Activated CD8-positive, alpha-beta T cell treated with anti-CD3 and anti-CD28 coated beads for 36 hours (primary cell): Measurements from ENCODE around the gene MATN1. TPM values are rescaled to one million over a fixed set of nuclear protein-coding genes. Genes with fewer than 3 reads are reported as not detected.

ENCODE experiments used
- ATAC-seq: fragments of 200-7000 bp; cut with Tn5 transposase; one replicate; pipeline ENCODE4 v1.10.0; 2021; ENCODE audit warnings: mild to moderate bottlenecking, moderate library complexity
- CTCF ChIA-PET: fragments of 350-600 bp; sonication (Branson Sonifier 250); formaldehyde crosslinking; loops from one replicate; lab custom pipeline; 2021; ENCODE audit warnings: antibody characterized with exemption; lab: Charles Lee
- POLR2A ChIA-PET: fragments of 350-600 bp; sonication (Branson Sonifier 250); formaldehyde crosslinking; loops from one replicate; lab custom pipeline; 2021; ENCODE audit warnings: antibody characterized with exemption; lab: Charles Lee
- DNase-seq: peaks from one replicate; pipeline ENCODE4 v3.0.0-alpha.2; 2020
- H3K27ac Mint-ChIP-seq: one replicate; pipeline ENCODE4 v1.8.0; 2021; ENCODE audit warnings: mild to moderate bottlenecking, mixed read lengths
- H3K27me3 Mint-ChIP-seq: one replicate; pipeline ENCODE4 v1.8.0; 2021; ENCODE audit warnings: mixed read lengths
- H3K36me3 Mint-ChIP-seq: one replicate; pipeline ENCODE4 v1.8.0; 2021; ENCODE audit warnings: low read depth, mixed read lengths
- H3K4me1 Mint-ChIP-seq: one replicate; pipeline ENCODE4 v1.8.0; 2021; ENCODE audit warnings: low read depth, mixed read lengths
- H3K4me3 Mint-ChIP-seq: one replicate; pipeline ENCODE4 v1.8.0; 2021; ENCODE audit warnings: mild to moderate bottlenecking, moderate library complexity, mixed read lengths
- H3K9me3 Mint-ChIP-seq: one replicate; pipeline ENCODE4 v1.8.0; 2021; ENCODE audit warnings: mixed read lengths
- CTCF ChIP-seq: fragments of 200-600 bp; IDR thresholded peaks from one replicate; pipeline ENCODE4 v1.8.0; 2022; ENCODE audit warnings: antibody characterized with exemption, mild to moderate bottlenecking
- intact Hi-C: fragments of 100-400 bp; cut with micrococcal nuclease; formaldehyde crosslinking; loops from one replicate; pipeline ENCODE4 v1.10.0; 2022
- total RNA-seq, 2 experiments: library from RNA; stranded (reverse); gene quantifications; one replicate each; pipeline ENCODE4 v1.2.3, GENCODE V29; 2021

Gene MATN1
- total RNA-seq, 2 experiments from 2014 or later = 0.45 to 1.4 TPM

GRCh38 chr1:30749691-30750583 is 26.6 kb upstream of the MATN1 start:
- TF ChIP-seq CTCF = no peak
- DNase-seq = peak; percentile 86
- peak; percentile 53 for ATAC-seq
- peak overlapping the region; percentile 87 for H3K4me3 Mint-ChIP-seq
- intact Hi-C loops = no loop called here
- peak overlapping the region; percentile 98 for H3K27ac Mint-ChIP-seq
- peaks cover 96% of the 10 kb centered on the region for H3K4me1 Mint-ChIP-seq
- CTCF ChIA-PET = interaction anchor here (0.9 to 15.2 kb wide), 3 partner anchors 26 to 30 kb away, joined by 3 to 186 read pairs (median 23); no protein-coding TSS in a partner anchor
- POLR2A ChIA-PET = interaction anchor here (0.9 to 36.3 kb wide), 4 partner anchors 9 to 31 kb away, joined by 3 to 671 read pairs (median 342); partner anchors contain the start of genes LAPTM5 and MATN1
- H3K9me3 Mint-ChIP-seq = no peaks in the 10 kb centered on the region
- no peaks in the 10 kb centered on the region for H3K27me3 Mint-ChIP-seq
- peaks cover 75% of the 10 kb centered on the region for H3K36me3 Mint-ChIP-seq

- H3K4me3 Mint-ChIP-seq = peak overlapping the region; percentile 87
- DNase-seq (peak; percentile 59), ATAC-seq (peak; percentile 14)
- no peaks in the 10 kb centered on the region for H3K9me3 Mint-ChIP-seq
- no peaks in the 10 kb centered on the region for H3K27me3 Mint-ChIP-seq
- POLR2A ChIA-PET = interaction anchor here (0.9 to 36.3 kb wide), 5 partner anchors 8 to 33 kb away, joined by 3 to 671 read pairs (median 13); partner anchors contain the start of genes LAPTM5 and MATN1
- no peak for TF ChIP-seq CTCF
- intact Hi-C loops = no loop called here
- peak overlapping the region; percentile 98 for H3K27ac Mint-ChIP-seq
- peaks cover 98% of the 10 kb centered on the region for H3K4me1 Mint-ChIP-seq
- H3K36me3 Mint-ChIP-seq = peaks cover 71% of the 10 kb centered on the region
- CTCF ChIA-PET = interaction anchor here (0.8 to 15.2 kb wide), 5 partner anchors 10 to 31 kb away, joined by 3 to 186 read pairs (median 5); no protein-coding TSS in a partner anchor
Measured at GRCh38 chr1:30748699-30749401, 25.5 kb upstream of the MATN1 start.

- Mint-ChIP-seq H3K4me3 (peak overlapping the region; percentile 87), H3K27ac (peak overlapping the region; percentile 98), H3K9me3 (no peaks in the 10 kb centered on the region), H3K27me3 (no peaks in the 10 kb centered on the region), H3K4me1 (peaks cover 98% of the 10 kb centered on the region), H3K36me3 (peaks cover 67% of the 10 kb centered on the region)
- no peak for TF ChIP-seq CTCF
- CTCF ChIA-PET = interaction anchor here (0.8 to 9.2 kb wide), 4 partner anchors 10 to 32 kb away, joined by 3 to 80 read pairs (median 4); no protein-coding TSS in a partner anchor
- POLR2A ChIA-PET = interaction anchor here (1.1 to 36.3 kb wide), 4 partner anchors 7 to 33 kb away, joined by 3 to 671 read pairs (median 342); partner anchors contain the start of genes LAPTM5 and MATN1
- ATAC-seq (peak; percentile 0), DNase-seq (no peak)
- intact Hi-C loops = no loop called here
Measured at GRCh38 chr1:30748098-30748698, 24.8 kb upstream of the MATN1 start.

GRCh38 chr1:30747033-30748008 is 23.9 kb upstream of the MATN1 start:
- intact Hi-C loops = no loop called here
- H3K9me3 Mint-ChIP-seq = no peaks in the 10 kb centered on the region

More at GRCh38 chr1:30747033-30748008, 23.9 kb upstream of the MATN1 start:
- peaks cover 99% of the 10 kb centered on the region for H3K4me1 Mint-ChIP-seq
- no peaks in the 10 kb centered on the region for H3K27me3 Mint-ChIP-seq
- no peak for ATAC-seq
- H3K27ac Mint-ChIP-seq = peak overlapping the region; percentile 98
- CTCF ChIA-PET = interaction anchor here (0.9 to 9.2 kb wide), 5 partner anchors 17 to 33 kb away, joined by 3 to 80 read pairs (median 4); no protein-coding TSS in a partner anchor
- no peak for TF ChIP-seq CTCF
- POLR2A ChIA-PET = interaction anchor here (24.0 to 36.3 kb wide), 2 partner anchors 6 to 12 kb away, joined by 671 read pairs; partner anchors contain the start of genes LAPTM5 and MATN1
- DNase-seq = no peak
- H3K4me3 Mint-ChIP-seq = peak overlapping the region; percentile 87
- H3K36me3 Mint-ChIP-seq = peaks cover 68% of the 10 kb centered on the region
